ENCODE measurements around the gene SMC4. TPM values are rescaled to one million over a fixed set of nuclear protein-coding genes. Genes with fewer than 3 reads are reported as not detected.

Gene SMC4
- total and polyA plus RNA-seq, 2 of the 8 experiments (the other 6 are each of a cell fraction or from before 2014, with no cell fraction given) = 26.6 to 118 TPM

DNA sequence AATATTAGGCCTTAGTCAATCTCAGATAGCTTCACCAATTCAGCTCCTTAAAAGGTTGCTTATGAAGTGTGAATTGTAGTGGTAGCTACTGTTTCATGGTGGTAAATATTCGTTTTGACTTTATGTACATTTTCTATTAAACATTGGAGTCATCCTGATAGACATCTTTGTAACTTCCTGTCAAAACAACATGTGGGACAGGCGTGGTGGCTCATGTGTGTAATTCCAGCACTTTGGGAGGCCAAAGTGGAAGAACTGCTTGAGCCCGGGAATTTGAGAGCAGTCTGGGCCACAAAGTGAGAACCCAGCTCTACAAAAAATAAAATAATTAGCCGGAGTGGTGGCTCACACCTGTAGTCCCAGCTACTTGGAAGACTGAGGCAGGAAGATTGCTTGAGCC lies 52.2 kb downstream of the SMC4 start (continued):
- TF ChIP-seq, protein P1, sequence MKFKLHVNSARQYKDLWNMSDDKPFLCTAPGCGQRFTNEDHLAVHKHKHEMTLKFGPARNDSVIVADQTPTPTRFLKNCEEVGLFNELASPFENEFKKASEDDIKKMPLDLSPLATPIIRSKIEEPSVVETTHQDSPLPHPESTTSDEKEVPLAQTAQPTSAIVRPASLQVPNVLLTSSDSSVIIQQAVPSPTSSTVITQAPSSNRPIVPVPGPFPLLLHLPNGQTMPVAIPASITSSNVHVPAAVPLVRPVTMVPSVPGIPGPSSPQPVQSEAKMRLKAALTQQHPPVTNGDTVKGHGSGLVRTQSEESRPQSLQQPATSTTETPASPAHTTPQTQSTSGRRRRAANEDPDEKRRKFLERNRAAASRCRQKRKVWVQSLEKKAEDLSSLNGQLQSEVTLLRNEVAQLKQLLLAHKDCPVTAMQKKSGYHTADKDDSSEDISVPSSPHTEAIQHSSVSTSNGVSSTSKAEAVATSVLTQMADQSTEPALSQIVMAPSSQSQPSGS (IDR thresholded peaks at IDR 0.05; ENCODE audit: low read length) = no peak
- TF ChIP-seq FOSL1 (IDR thresholded peaks at IDR 0.05; ENCODE audit: insufficient read depth, low read depth, low read length) (no peak), CHD2 (IDR thresholded peaks at IDR 0.05; ENCODE audit: low read length) (no peak), JUN (IDR thresholded peaks at IDR 0.05; ENCODE audit: low read depth, low read length) (no peak), ZNF274 (IDR thresholded peaks at IDR 0.05; ENCODE audit: borderline replicate concordance, extremely low read depth, low read length) (no peak), KDM1A (IDR thresholded peaks at IDR 0.05; ENCODE audit: borderline replicate concordance, low read length) (no peak)
